NCI-H1436 (cell line): ENCODE results near the gene C2CD5.
"Not testable (repeated sequence)": the region's sequence is repeated elsewhere in the genome, so short reads cannot be mapped to it uniquely, and the experiment has no call there.

Experiments used
- DNase-seq: peaks from one replicate; lab custom pipeline; 2025; lab: John Stamatoyannopoulos, UW

C2CD5 gene, protein sequence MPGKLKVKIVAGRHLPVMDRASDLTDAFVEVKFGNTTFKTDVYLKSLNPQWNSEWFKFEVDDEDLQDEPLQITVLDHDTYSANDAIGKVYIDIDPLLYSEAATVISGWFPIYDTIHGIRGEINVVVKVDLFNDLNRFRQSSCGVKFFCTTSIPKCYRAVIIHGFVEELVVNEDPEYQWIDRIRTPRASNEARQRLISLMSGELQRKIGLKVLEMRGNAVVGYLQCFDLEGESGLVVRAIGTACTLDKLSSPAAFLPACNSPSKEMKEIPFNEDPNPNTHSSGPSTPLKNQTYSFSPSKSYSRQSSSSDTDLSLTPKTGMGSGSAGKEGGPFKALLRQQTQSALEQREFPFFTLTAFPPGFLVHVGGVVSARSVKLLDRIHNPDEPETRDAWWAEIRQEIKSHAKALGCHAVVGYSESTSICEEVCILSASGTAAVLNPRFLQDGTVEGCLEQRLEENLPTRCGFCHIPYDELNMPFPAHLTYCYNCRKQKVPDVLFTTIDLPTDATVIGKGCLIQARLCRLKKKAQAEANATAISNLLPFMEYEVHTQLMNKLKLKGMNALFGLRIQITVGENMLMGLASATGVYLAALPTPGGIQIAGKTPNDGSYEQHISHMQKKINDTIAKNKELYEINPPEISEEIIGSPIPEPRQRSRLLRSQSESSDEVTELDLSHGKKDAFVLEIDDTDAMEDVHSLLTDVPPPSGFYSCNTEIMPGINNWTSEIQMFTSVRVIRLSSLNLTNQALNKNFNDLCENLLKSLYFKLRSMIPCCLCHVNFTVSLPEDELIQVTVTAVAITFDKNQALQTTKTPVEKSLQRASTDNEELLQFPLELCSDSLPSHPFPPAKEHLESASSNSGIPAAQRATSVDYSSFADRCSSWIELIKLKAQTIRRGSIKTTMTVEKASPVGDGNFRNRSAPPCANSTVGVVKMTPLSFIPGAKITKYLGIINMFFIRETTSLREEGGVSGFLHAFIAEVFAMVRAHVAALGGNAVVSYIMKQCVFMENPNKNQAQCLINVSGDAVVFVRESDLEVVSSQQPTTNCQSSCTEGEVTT

DNA sequence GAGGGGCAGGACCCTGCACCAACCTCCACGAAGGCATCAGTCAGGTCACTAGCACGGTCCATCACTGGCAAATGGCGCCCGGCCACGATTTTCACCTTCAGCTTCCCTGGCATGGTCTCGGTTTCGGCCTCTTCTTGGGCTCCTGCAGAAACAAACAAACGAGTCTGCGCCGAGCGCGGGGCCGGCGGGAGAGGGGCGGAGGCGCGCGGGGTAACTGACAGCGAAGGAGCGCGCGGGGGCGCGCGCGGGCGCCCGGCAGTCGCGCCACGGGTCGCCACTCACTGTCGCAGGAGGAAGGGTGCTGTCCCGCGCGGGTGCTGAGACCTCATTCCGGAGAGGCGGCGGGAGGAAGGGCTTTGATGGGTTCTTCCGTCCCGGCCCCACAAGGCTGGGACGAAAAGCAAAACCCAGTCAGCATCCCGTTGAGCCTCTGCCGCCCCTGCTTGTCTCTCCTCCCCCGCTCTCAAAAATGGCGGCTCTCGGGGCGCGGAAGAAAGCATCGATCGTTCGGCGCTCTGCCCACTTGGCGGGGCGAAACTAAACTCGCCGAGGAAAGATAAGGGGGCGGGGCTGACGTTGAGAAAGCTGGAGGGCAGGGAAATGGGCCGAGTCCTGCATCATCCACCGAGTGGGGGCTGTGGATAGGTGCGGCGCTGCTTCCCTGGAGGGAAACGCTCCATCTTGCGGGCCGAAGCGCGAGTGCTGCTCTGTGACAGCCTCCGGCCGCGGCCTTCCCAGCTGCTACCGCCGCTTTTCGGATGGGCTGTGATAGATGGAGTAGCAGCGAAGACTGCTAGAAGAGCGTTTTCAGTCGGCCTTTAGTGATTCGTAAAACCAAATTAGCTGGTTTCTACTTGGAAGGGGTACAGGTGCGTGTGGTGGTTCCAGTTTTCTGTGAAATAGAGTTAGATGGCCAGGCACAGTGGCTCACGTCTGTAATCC, at the start of gene C2CD5:
Gene C2CD5, minus strand, starts transcription at position 505 of the 942 bp plus-strand sequence. Its CDS starts 392 bp downstream, at position 113.
- DNase-seq = peak; percentile 97

DNA sequence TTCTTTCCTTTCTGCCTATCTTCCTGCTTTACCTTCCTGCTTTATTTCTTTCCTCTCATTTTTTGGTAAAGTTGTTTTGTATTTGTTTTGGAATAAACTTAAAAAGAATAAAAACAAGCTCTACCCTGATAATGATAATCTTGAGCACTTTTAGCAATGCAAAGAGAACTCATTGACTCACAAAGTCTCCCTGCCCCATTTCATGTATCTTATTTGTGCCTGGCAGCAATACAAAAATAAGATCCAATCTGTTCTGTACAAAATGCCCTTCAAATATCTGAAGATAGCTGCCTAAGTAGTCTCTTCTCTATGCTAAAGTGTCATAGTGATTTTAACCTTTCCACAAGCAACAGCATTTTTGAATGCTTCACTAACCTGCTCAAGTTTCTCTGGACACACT, 49.5 kb upstream of the C2CD5 start:
- DNase-seq = no peak

DNA sequence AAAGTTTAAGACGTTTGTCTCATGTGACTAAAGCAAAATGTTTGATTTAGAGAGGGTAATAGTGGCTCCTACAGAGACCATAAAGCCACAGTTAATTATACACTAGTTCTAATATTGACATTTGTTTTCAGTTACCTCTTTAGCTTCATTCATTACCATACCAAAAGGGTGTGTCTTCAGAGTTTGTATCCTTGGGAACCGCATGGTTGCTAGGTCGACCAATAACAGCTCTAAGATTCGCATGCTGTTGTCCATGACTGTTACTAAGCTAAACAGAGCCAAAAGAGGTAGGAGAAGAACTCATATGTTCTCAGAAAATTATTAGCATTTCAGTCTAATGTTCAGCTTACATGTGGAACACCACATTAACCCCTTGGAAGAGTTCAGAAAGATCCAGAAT, 44.5 kb upstream of the C2CD5 start:
- peak; percentile 71 for DNase-seq

DNA sequence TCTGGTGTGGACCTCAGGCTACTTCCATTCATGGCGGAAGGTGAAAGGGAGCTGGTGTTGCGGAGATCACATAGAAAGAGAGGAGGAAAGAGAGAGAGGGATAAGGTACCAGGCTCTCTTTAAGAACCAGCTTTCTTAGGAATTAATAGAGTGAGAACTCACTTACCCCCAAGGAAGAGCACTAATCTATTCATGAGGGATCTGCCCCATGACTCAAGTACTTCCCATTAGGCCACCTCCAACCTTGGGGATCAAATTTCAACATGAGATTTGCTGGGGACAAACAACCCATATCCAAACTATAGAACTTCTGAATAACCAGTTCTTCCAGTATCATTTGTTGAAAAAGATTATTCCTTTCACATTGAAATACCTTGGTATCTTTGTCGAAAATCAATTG, 34.0 kb upstream of the C2CD5 start:
- no peak for DNase-seq

DNA sequence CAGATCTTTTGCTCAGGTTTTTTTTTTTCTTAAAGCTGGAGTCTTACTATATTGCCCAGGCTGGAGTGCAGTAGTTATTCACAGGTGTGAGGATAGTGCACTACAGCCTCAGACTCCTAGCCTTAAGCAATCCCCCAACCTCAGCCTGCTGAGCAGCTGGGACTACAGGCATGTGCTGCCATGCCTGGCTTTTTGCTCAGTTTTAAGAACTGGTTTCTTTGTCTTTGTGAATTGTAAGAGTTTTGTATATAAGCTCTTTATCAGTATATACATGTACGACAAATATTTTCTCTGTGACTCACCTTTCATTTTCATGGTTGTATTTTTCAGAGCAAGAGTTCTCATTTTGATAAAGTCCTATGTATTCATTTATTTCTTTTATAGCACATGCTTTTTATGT, 33.3 kb upstream of the C2CD5 start:
- DNase-seq = no peak

DNA sequence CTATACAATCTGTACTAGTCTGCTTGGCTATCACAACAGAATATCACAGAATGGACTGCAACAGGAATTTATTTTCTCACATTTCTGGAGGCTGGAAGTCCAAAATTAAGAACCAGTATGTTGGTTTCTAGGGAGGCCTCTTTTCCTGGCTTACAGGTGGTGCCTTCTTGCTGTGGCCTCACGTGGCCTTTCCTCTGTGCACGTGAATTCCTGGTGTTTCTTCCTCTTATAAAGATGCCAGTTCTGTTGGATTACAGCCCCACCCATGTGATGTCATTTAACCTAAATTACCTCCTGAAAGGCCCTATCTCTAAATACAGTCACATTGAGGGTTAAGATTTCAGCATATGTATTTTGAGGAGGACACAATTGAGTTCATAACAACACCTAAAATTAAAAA, 32.1 kb upstream of the C2CD5 start:
- DNase-seq = no peak

DNA sequence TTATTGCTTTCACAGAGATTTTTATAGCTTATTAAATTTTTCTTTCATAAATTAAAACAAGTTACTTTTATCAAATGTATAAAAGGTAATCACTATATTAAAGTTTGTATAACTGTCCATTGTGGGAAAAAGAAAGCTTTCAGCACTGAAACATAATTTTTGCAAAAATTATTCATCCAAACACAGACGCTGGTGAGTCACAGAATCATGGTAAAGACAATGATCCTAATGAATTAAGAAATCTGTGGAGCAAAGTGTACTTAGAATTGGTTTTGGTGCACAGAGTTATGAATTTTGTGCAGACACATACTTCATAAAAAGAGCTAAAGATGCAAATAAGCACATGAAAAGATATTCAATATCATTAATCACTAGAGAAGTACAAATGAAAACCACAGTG, 31.7 kb upstream of the C2CD5 start:
- DNase-seq = no peak

DNA sequence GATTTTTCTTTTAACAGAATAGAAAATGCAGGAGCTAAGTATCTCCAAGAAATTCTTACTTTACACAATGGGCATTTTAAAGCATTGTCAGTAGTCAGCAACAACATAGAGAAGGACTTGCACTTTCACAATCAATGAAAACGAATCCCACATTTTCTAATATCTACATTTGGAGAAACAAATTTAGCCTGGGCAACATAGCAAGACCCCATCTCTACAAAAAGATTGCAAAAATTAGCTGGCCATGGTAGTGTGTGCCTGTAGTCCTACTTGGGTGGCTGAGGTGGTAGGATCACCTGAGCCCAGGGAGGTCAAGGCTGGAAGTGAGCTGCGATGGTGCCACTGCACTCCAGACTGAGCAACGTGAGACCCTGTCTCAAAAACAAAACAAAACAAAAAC, 30.6 kb upstream of the C2CD5 start:
- no peak for DNase-seq

DNA sequence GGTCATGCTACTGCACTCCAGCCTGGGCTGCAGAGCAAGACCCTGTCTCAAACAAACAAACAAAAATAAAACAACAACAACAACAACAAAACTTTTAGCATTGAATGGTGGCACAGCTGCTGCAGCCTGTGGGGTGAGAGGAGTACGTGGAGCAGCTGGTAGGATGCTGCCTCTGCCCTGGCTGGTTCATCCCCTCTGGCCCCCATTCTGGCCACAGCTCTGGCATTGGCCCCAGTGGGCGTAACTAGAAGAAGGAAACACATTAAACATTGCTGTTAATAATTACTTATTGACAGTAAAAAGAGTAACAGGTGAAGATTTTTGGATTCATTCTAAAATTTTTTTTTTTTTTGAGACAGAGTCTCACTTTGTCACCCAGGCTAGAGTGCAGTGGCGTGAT, 28.8 kb upstream of the C2CD5 start:
- no peak for DNase-seq

DNA sequence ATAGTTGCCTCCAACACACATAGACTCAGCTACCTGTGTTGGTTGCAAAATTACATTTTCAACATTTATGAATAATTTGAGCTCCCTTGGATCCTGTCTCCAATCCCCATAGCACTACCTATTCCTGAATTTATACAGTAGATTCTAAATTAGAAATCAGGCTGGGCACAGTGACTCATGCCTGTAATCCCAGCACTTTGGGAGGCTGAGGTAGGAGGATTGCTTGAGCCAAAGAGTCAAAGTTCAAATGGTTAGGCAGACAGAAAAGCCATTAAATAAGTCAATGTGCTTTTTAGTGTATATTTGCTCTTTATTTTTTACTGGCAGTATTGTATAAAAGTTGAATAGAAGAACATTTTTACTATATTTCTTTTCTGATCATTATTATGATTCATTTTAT, 24.9 kb upstream of the C2CD5 start:
- no peak for DNase-seq

DNA sequence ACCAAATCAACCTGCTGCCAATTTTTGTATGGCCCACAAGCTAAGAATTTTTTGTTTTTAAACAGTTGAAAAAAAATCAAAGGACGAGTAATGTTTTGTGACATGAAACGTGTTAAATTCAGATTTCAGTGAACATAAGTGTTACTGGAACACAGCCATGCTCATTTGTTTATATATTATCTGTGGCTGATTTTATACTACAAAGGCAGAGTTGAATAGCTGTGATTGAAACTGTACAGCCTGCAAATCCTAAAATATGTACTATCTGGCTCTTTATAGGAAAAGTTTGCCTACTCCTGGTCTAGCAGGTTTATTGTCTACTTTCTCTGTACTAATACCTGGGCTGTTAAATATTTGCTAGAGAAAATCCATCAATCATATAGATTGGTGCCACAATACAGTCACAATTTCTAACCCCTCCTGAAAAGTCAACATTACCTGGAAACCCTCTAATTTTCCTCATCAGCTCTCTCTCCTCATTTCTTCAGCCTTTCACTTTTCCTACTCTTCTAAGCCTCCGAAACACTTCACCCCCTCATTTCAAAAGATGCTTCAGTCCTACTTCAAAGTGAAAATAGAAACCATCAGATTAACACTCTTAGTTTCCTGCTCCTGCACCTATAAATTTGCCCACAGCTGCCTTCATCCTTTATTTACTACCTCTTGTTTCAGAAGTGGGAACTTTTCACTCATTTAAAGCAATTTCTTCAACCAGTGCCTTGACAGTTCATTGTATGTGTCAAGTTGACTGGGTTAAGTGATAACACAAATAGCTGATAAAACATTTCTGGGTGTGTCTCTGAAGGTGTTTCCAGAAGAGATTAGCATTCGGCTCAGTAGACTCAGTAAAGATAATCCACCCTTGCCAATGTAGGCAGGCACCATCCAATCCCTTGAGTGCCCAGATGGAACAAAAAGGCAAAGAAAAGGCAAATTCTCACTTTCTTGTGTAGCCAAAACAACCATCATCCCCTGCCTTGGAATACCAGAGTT, 18.0 kb upstream of the C2CD5 start:
- DNase-seq = no peak

DNA sequence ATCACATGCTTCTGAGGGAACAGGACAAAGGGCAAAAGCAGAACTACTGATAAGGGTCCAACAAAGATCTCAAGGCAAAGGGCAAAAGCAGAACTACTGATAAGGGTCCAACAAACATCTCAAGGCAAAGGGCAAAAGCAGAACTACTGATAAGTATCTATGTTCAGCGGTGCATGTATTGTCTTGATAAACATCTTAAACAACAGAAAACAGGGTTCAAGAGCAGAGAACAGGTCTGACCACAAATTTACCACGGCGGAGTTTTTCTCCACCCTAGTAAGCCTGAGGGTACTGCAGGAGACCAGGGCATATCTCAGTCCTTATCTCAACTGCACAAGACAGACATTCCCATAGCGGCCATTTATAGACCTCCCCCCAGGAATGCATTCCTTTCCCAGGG, 10.4 kb upstream of the C2CD5 start:
- not testable (repeated sequence) for DNase-seq

DNA sequence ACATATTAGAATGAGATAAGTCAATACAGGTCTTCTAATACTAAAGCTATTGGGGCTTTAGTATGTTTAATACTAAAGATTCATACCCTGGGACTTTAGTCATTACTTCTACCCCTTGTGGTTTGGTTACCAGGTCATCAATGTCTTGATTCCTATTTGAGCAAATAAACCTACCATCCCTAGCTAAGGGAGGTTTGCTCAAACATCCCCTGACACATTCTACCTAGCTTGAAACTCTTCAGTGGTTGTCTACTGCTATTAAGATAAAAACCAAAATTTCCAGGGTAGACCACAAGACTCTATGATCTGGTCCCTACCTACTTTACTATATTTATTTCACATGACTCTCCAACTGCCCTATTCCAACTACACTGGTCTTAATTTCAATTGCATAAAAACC, 7.3 kb upstream of the C2CD5 start:
- DNase-seq = no peak

DNA sequence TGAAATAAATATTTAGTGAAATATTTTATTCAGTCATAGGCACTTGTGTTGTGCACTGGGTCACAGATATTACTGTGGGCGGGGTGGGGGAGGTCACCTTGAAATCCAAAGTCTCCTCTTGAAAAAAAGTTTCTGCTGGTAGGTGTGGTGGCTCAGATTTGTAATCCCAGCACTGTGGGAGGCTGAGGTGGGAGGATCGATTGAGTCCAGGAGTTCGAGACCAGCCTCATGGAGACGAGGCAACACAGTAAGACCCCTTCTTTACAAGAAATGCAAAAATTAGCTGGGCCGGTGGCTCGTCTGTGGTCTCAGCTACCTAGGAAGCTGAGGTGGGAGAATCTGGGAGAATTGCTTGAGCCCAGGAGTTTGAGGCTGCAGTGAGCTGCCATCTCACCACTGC, 913 bp upstream of the C2CD5 start:
- DNase-seq = no peak

DNA sequence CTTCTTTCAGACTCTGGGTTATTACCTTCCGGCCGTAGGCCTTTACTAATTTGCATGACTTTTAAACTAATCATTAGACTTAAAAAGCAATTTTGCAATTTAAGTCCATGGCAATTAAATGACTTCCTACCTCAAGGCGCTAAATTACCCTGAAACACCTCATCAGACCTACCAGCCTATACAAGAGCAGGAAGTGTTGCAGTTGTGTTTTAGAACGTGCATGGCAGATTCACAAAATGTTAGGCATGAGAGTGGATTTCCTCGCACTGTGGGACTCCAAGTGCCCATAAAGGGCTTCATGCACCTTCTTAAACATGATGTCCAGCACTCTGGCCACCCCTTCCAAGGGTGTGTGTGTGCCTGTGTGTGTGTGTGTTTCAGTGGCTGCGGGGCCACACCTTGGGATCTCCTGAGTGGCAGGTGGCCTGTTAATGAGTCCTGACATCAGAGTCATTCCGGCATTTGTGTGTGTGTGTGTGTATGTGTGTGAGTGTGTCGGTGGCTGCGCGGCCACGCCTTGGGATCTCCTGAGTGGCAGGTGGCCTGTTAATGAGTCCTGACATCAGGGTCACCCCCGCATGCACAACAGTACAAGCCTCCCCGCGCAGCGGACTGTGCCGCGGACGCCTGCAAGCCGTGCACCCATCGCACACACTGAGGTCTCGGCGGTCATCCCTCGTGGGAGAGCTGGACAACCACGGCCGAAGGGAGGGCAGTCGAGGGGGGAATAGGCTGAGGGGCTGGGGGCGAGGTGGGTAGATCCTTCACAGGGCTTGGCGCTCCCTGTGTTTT, 900 bp downstream of the C2CD5 start:
- DNase-seq = peak; percentile 55

DNA sequence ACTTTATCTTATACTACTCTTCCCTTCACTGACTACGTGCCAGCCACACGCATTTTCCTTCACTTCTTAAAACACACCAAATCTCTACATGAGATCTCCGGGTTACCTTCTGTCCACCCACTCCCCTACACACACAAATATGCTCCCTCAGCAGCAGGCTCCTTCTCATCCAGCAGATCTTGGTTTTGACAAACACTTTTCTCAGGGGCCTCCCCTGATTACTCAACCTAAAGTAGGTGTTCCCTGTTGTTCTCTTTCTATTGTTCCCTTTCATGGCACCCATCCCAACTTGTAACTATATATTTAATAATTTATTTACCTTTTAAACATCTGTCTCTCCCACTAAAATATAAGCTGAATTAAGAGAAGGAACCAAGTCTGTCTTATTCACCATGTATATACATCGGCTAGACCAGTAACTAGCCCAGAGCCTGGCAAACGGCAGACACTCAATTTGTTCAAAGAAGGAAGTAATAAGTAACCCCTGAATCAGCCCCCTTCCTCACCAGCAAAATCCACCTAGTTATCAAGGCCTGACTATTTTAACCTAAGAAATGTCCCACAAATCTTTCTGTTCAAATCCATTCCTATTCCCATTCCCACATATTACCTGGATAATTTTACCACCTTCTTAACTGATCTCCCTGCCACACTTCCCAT, 2.7 kb downstream of the C2CD5 start:
- DNase-seq = no peak

DNA sequence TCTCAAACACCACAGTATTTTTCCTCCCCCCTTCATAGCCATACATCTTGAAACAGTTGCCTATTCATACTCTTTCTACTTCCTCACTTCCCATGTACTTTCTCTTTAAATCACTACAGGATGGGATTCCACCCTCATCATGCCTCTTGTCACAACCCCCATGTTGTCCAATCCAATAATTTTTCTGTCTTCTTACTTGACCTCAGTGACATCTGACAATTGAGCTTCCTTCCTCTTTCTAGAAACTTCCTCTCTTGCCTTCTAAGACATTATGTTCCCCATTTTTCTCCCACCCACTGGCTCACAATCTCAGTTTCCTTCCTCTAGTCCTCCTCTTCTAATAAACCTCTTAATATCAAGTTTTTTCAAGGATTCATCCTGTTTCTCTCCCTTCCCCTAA, 5.3 kb downstream of the C2CD5 start:
- no peak for DNase-seq

DNA sequence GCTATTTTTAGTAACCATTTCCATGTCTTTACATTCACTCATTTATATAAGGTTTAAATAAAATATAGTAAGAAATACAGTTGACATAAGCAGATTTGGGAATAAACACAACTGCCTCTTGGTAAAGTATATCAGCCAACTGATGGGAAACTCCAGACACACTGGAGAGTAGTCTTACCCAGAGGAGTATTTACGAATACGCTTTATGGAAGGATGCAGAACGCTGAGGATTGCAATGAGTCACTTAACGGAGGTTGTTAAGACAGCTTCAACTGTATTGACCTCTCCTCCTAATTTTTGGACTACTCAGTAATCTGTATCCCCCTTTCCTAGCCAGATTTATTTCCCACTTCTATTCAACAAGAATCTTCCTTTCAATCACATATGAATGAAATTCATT, 6.0 kb downstream of the C2CD5 start:
- no peak for DNase-seq

DNA sequence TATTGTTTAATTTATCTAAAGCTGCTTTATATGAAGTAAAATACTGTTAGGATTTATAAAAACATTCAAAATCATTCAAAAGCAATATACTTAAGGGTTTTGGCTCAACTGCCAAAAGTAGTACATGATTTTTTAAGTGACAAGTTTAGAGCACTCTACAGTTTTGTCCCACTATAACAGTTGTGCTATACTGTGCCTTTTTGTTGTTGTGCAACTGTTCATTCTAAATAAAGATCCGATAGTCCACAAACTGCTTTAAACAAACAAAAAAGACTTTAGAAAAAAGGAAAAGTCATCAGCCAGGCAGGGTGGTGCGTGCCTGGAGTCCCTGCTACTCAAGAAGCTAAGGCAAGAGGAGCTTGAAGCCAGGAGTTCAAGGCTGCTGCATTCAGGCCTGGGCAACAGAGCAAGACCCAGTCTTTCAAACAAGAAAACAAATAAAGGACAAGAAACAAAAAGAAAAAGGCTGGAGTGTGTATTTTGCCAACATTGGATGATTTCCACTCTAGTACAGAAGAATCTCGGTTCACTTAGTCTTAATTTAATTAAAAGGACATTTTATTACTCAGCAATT, 7.3 kb downstream of the C2CD5 start:
- DNase-seq = no peak
